Measurements from ENCODE around the gene LANCL1. TPM values are rescaled to one million over a fixed set of nuclear protein-coding genes. Genes with fewer than 3 reads are reported as not detected.
A peak's percentile ranks its signal among the peaks of the same experiment; 100 is the strongest.

Gene LANCL1
- total RNA-seq, 1 donor from 2014 or later, result 32.6 TPM

GRCh38 chr2:210445732-210446131 lies 30.8 kb downstream of the LANCL1 start:
- TF ChIP-seq CTCF (IDR thresholded peaks at IDR 0.05), result no peak
- intact Hi-C loops (cut with DNase I), result no loop called here
- DNase-seq (no peak), ATAC-seq (no peak)
- Histone ChIP-seq H3K4me1 (no peaks in the 10 kb centered on the region), H3K36me3 (peaks cover 9% of the 10 kb centered on the region), H3K27ac (no peak overlapping the region), H3K4me3 (no peak overlapping the region), H3K27me3 (ENCODE audit: low read depth) (no peaks in the 10 kb centered on the region), H3K9me3 (no peaks in the 10 kb centered on the region)

GRCh38 chr2:210445116-210445707 lies 31.3 kb downstream of the LANCL1 start:
- no peak overlapping the region for H3K4me3 ChIP-seq
- no peak overlapping the region for H3K27ac ChIP-seq
- no peaks in the 10 kb centered on the region for H3K27me3 ChIP-seq (ENCODE audit: low read depth)
- intact Hi-C loops (cut with DNase I), result no loop called here
- no peaks in the 10 kb centered on the region for H3K4me1 ChIP-seq
- TF ChIP-seq CTCF (IDR thresholded peaks at IDR 0.05), result peak; percentile 70
- H3K36me3 ChIP-seq, result peaks cover 7% of the 10 kb centered on the region
- no peaks in the 10 kb centered on the region for H3K9me3 ChIP-seq
- peak in 1 of 2 donors; percentile 43 for ATAC-seq
- no peak for DNase-seq

- Histone ChIP-seq H3K4me3 (no peak overlapping the region), H3K4me1 (peaks cover 8% of the 10 kb centered on the region), H3K9me3 (no peaks in the 10 kb centered on the region), H3K36me3 (peaks cover 23% of the 10 kb centered on the region), H3K27ac (no peak overlapping the region), H3K27me3 (ENCODE audit: low read depth) (no peaks in the 10 kb centered on the region)
- intact Hi-C loops (cut with DNase I), result no loop called here
- TF ChIP-seq CTCF (IDR thresholded peaks at IDR 0.05), result no peak
- ATAC-seq (no peak), DNase-seq (no peak)
These were observed 33.0 kb downstream of the LANCL1 start for GRCh38 chr2:210443527-210443926.

GRCh38 chr2:210442878-210443277 lies 33.7 kb downstream of the LANCL1 start:
- peaks cover 23% of the 10 kb centered on the region for H3K36me3 ChIP-seq
- no peaks in the 10 kb centered on the region for H3K9me3 ChIP-seq
- DNase-seq (no peak), ATAC-seq (peak; percentile 31 to 50)
- no peaks in the 10 kb centered on the region for H3K27me3 ChIP-seq (ENCODE audit: low read depth)
- H3K27ac ChIP-seq, result no peak overlapping the region
- peaks cover 8% of the 10 kb centered on the region for H3K4me1 ChIP-seq
- no peak for TF ChIP-seq CTCF (IDR thresholded peaks at IDR 0.05)
- intact Hi-C loops (cut with DNase I), result no loop called here
- H3K4me3 ChIP-seq, result no peak overlapping the region

- H3K27me3 ChIP-seq (ENCODE audit: low read depth), result no peaks in the 10 kb centered on the region
- intact Hi-C loops (cut with DNase I), result no loop called here
- TF ChIP-seq CTCF (IDR thresholded peaks at IDR 0.05), result no peak
- peaks cover 8% of the 10 kb centered on the region for H3K4me1 ChIP-seq
- H3K4me3 ChIP-seq, result no peak overlapping the region
- ATAC-seq (no peak), DNase-seq (no peak)
- H3K27ac ChIP-seq, result no peak overlapping the region
- H3K36me3 ChIP-seq, result peaks cover 26% of the 10 kb centered on the region
- H3K9me3 ChIP-seq, result no peaks in the 10 kb centered on the region
These were observed 34.1 kb downstream of the LANCL1 start for GRCh38 chr2:210442457-210442856.

All from lower lobe of right lung (tissue), 2 donors.